ENCODE results near the gene ANXA7.
"Not testable (repeated sequence)": the region's sequence is repeated elsewhere in the genome, so short reads cannot be mapped to it uniquely, and the experiment has no call there.

ANXA7 gene

DNA sequence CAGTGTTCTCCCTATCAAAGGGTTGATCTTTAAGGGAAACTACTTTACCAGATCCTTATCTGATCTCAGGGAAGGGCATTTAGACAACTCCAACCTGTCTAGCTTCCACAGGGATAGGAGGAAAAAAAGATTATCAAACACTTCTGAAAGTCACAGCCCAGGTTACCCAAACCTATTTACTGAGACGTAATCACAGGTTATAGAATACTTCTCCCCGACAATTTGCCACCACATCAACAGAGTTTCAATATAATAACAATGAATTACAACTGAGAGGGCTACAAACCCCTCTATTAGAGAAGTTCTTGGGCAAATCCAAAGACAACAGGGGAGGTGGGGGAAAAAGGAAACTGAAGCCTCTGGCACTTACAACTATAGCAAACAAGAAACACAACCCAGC lies 81.5 kb downstream of the ANXA7 start:
- no peak for DNase-seq

- DNase-seq = not testable (repeated sequence)
Observed at GRCh38 chr10:73328523-73328922, 85.3 kb downstream of the ANXA7 start.

- not testable (repeated sequence) for DNase-seq
Observed at GRCh38 chr10:73325290-73325689, 88.6 kb downstream of the ANXA7 start.
